ENCODE data around the gene FCHSD2.

FCHSD2 gene

GRCh38 chr11:72900013-72900412 is 242.1 kb downstream of the FCHSD2 start:
- no peak overlapping the region for H2AFZ ChIP-seq (ENCODE audit: low read depth, low read length)
- no peaks in the 10 kb centered on the region for H3K4me1 ChIP-seq (ENCODE audit: insufficient read depth, low read length)
- H3K4me2 ChIP-seq (ENCODE audit: insufficient read depth, low read length): no peak overlapping the region
- peaks cover 4% of the 10 kb centered on the region; the same call in 1 of the 2 replicates for H3K36me3 ChIP-seq (ENCODE audit: insufficient read depth, low read length)
- no peak overlapping the region for H3K9ac ChIP-seq (ENCODE audit: low read depth, low read length)
- no peak overlapping the region for H3K27ac ChIP-seq (ENCODE audit: low read length)
- H4K20me1 ChIP-seq (ENCODE audit: insufficient read depth, low read length): no peaks in the 10 kb centered on the region
- no peak for DNase-seq
- H3K27me3 ChIP-seq (ENCODE audit: insufficient read depth, low read length, poor library complexity): no peaks in the 10 kb centered on the region
- ATAC-seq (ENCODE audit: insufficient read depth, low read depth): no peak
- H3K4me3 ChIP-seq (ENCODE audit: low read depth in 1 of 2, low read length in 2 of 2): no peak overlapping the region
- no peaks in the 10 kb centered on the region for H3K79me2 ChIP-seq (ENCODE audit: insufficient read depth, low read length)
- TF ChIP-seq EZH2 (IDR thresholded peaks at IDR 0.05; ENCODE audit: borderline replicate concordance, low read depth, low read length, severe bottlenecking): no peak
- no peak for TF ChIP-seq CTCF (IDR thresholded peaks at IDR 0.05; ENCODE audit: borderline replicate concordance, extremely low read depth, low read length, poor library complexity, severe bottlenecking)
- H3K9me3 ChIP-seq (ENCODE audit: insufficient read depth, low read length, severe bottlenecking): no peaks in the 10 kb centered on the region

GRCh38 chr11:72899238-72899637 is 242.9 kb downstream of the FCHSD2 start:
- no peaks in the 10 kb centered on the region for H3K79me2 ChIP-seq (ENCODE audit: insufficient read depth, low read length)
- H3K27me3 ChIP-seq (ENCODE audit: insufficient read depth, low read length, poor library complexity): no peaks in the 10 kb centered on the region
- H3K9ac ChIP-seq (ENCODE audit: low read depth, low read length): no peak overlapping the region
- TF ChIP-seq CTCF (IDR thresholded peaks at IDR 0.05; ENCODE audit: borderline replicate concordance, extremely low read depth, low read length, poor library complexity, severe bottlenecking) (no peak), EZH2 (IDR thresholded peaks at IDR 0.05; ENCODE audit: borderline replicate concordance, low read depth, low read length, severe bottlenecking) (no peak)
- no peak overlapping the region for H3K4me3 ChIP-seq (ENCODE audit: low read depth in 1 of 2, low read length in 2 of 2)
- H3K4me1 ChIP-seq (ENCODE audit: insufficient read depth, low read length): no peaks in the 10 kb centered on the region
- H3K27ac ChIP-seq (ENCODE audit: low read length): no peak overlapping the region
- ATAC-seq (ENCODE audit: insufficient read depth, low read depth) (no peak), DNase-seq (no peak)
- no peak overlapping the region for H2AFZ ChIP-seq (ENCODE audit: low read depth, low read length)
- no peak overlapping the region for H3K4me2 ChIP-seq (ENCODE audit: insufficient read depth, low read length)
- H3K36me3 ChIP-seq (ENCODE audit: insufficient read depth, low read length): peaks cover 4% of the 10 kb centered on the region; the same call in 1 of the 2 replicates
- no peaks in the 10 kb centered on the region for H4K20me1 ChIP-seq (ENCODE audit: insufficient read depth, low read length)
- H3K9me3 ChIP-seq (ENCODE audit: insufficient read depth, low read length, severe bottlenecking): no peaks in the 10 kb centered on the region

- Histone ChIP-seq H3K27ac (ENCODE audit: low read length) (no peak overlapping the region), H3K9ac (ENCODE audit: low read depth, low read length) (no peak overlapping the region)
Observed at GRCh38 chr11:72897506-72897905, 244.6 kb downstream of the FCHSD2 start.

More at GRCh38 chr11:72897506-72897905, 244.6 kb downstream of the FCHSD2 start:
- Histone ChIP-seq H3K4me3 (ENCODE audit: low read depth in 1 of 2, low read length in 2 of 2) (no peak overlapping the region), H3K36me3 (ENCODE audit: insufficient read depth, low read length) (peaks cover 4% of the 10 kb centered on the region; the same call in 1 of the 2 replicates), H3K9me3 (ENCODE audit: insufficient read depth, low read length, severe bottlenecking) (no peaks in the 10 kb centered on the region), H3K4me2 (ENCODE audit: insufficient read depth, low read length) (no peak overlapping the region), H4K20me1 (ENCODE audit: insufficient read depth, low read length) (no peaks in the 10 kb centered on the region), H2AFZ (ENCODE audit: low read depth, low read length) (no peak overlapping the region), H3K79me2 (ENCODE audit: insufficient read depth, low read length) (no peaks in the 10 kb centered on the region), H3K27me3 (ENCODE audit: insufficient read depth, low read length, poor library complexity) (no peaks in the 10 kb centered on the region), H3K4me1 (ENCODE audit: insufficient read depth, low read length) (no peaks in the 10 kb centered on the region)
- no peak for ATAC-seq (ENCODE audit: insufficient read depth, low read depth)
- TF ChIP-seq EZH2 (IDR thresholded peaks at IDR 0.05; ENCODE audit: borderline replicate concordance, low read depth, low read length, severe bottlenecking) (no peak), CTCF (IDR thresholded peaks at IDR 0.05; ENCODE audit: borderline replicate concordance, extremely low read depth, low read length, poor library complexity, severe bottlenecking) (no peak)
- no peak for DNase-seq

Measured in DND-41 (cell line).